SU-DHL-6 (cell line): Measurements from ENCODE around the gene ANTXRL.

ENCODE experiments used
- CTCF ChIP-seq: fragments of 200-600 bp; sonication (generic); IDR thresholded peaks from one replicate; pipeline ENCODE4 v1.5.1; 2017; ENCODE audit warnings: antibody characterized with exemption, mild to moderate bottlenecking, low read length, moderate library complexity; ENCODE audit not compliant: insufficient read depth, poor library complexity, severe bottlenecking
- EZH2phosphoT487 ChIP-seq: fragments of 200-600 bp; sonication (generic), shearing (Covaris generic); conservative IDR thresholded peaks from 2 replicates; pipeline ENCODE4 v1.6.1; 2018; ENCODE audit warnings: mild to moderate bottlenecking, antibody characterized with exemption, low read length, moderate library complexity, mixed read lengths

GRCh38 chr10:46288601-46289206 is 1.9 kb downstream of the ANTXRL start:
- TF ChIP-seq CTCF (no peak), EZH2phosphoT487 (no peak)
